C4-2B (cell line): ENCODE measurements around the gene SLC1A7.

Experiments used
- ZFX ChIP-seq: fragments of 450-650 bp; IDR thresholded peaks from 2 replicates; pipeline ENCODE4 v1.6.1; 2017
- TF ChIP-seq, protein P1 (sequence below): fragments of 450-650 bp; conservative IDR thresholded peaks from 2 replicates; pipeline ENCODE4 v1.5.1; 2017; ENCODE audit warnings: mild to moderate bottlenecking

DNA sequence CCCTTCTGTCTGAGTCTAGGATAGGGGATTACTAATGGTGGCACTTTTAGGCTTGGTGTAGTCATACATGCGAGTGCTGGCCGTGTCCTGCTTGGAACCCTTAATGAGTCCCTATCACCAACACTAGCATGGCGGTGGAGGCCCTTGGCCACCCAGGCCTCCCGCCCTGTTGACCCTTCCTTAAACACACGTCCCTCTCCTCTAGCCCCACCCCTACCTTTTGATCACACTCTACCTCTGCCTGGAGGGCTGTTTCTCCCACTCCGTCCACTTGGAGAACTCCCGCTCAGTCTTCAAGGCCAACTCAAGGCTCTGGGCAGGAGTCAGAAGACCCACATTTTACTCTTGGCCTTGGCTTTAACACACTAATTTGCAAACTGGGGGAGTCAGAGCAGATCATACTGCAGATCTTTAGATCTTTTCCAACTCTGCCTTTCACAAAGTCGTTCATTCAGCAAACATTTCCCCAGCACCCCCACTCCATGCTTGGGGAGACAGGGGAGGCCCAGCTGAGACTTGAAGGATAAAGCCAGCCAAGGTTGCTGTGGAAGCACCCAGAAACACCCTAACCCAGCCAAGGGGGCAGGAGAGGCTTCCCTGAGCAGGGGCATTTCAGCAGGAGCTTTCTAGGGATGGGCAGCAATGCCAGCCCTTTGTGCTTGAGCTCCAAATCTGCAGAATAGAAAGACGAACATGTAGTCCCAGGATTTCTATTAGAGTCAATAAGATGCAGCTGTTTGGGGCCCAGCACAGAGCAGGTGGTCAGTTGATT is 78.5 kb downstream of the SLC1A7 start:
- TF ChIP-seq, protein P1, sequence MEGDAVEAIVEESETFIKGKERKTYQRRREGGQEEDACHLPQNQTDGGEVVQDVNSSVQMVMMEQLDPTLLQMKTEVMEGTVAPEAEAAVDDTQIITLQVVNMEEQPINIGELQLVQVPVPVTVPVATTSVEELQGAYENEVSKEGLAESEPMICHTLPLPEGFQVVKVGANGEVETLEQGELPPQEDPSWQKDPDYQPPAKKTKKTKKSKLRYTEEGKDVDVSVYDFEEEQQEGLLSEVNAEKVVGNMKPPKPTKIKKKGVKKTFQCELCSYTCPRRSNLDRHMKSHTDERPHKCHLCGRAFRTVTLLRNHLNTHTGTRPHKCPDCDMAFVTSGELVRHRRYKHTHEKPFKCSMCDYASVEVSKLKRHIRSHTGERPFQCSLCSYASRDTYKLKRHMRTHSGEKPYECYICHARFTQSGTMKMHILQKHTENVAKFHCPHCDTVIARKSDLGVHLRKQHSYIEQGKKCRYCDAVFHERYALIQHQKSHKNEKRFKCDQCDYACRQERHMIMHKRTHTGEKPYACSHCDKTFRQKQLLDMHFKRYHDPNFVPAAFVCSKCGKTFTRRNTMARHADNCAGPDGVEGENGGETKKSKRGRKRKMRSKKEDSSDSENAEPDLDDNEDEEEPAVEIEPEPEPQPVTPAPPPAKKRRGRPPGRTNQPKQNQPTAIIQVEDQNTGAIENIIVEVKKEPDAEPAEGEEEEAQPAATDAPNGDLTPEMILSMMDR: no peak
- TF ChIP-seq ZFX: no peak
